ENCODE data around the gene NUCKS1.

GRCh38 chr1:205777994-205778393 lies 28.0 kb upstream of the NUCKS1 start:
- TF ChIP-seq RAD21 (IDR thresholded peaks at IDR 0.05; ENCODE audit: low read length) (no peak), CTCF (conservative IDR thresholded peaks at IDR 0.05; ENCODE audit: low read depth, low read length) (no peak), POLR2A (IDR thresholded peaks at IDR 0.05; ENCODE audit: low read depth, low read length) (no peak), RCOR1 (IDR thresholded peaks at IDR 0.05; ENCODE audit: insufficient replicate concordance, low read length) (no peak), MXI1 (IDR thresholded peaks at IDR 0.05; ENCODE audit: borderline replicate concordance, low read depth, low read length) (no peak), CEBPB (IDR thresholded peaks at IDR 0.05; ENCODE audit: low read depth, low read length) (no peak)

Measured in IMR-90 (cell line).